GM21515 (cell line): ENCODE measurements around the gene CARM1.
"Not testable (repeated sequence)": the region's sequence is repeated elsewhere in the genome, so short reads cannot be mapped to it uniquely, and the experiment has no call there.

ENCODE experiments used
- ATAC-seq: cut with Tn5 transposase; IDR thresholded peaks from one replicate; pipeline ENCODE4 v1.9.1; 2021; ENCODE audit not compliant: unreplicated experiment

The CARM1 gene

GRCh38 chr19:10846500-10847202, 24.7 kb upstream of the CARM1 start:
- ATAC-seq = no peak

GRCh38 chr19:10848230-10848856, 23.0 kb upstream of the CARM1 start, which contains the start of gene C19orf38:
TSS of gene C19orf38 (plus strand) at chr19:10848415. CDS start at chr19:10848509, 94 bp downstream.
- ATAC-seq = no peak

- no peak for ATAC-seq
These were observed 20.7 kb upstream of the CARM1 start for GRCh38 chr19:10850631-10851030.

GRCh38 chr19:10852098-10852800, 19.1 kb upstream of the CARM1 start:
- ATAC-seq = no peak

- ATAC-seq = no peak
These were observed 18.4 kb upstream of the CARM1 start for GRCh38 chr19:10852941-10853340.

GRCh38 chr19:10854350-10855089, 16.8 kb upstream of the CARM1 start:
- ATAC-seq = no peak

- no peak for ATAC-seq
These were observed 15.4 kb upstream of the CARM1 start for GRCh38 chr19:10855879-10856522.

GRCh38 chr19:10856899-10857298, 14.5 kb upstream of the CARM1 start:
- not testable (repeated sequence) for ATAC-seq

GRCh38 chr19:10858204-10858828, 13.0 kb upstream of the CARM1 start:
- no peak for ATAC-seq

- no peak for ATAC-seq
These were observed 10.2 kb upstream of the CARM1 start for GRCh38 chr19:10861103-10861651.

GRCh38 chr19:10862561-10863106, 8.7 kb upstream of the CARM1 start:
- no peak for ATAC-seq

GRCh38 chr19:10863107-10863717, 8.1 kb upstream of the CARM1 start:
- ATAC-seq = no peak

- no peak for ATAC-seq
These were observed 6.8 kb upstream of the CARM1 start for GRCh38 chr19:10864538-10864899.

GRCh38 chr19:10866495-10866894, 4.9 kb upstream of the CARM1 start:
- no peak for ATAC-seq

- no peak for ATAC-seq
These were observed 2.3 kb upstream of the CARM1 start for GRCh38 chr19:10868872-10869547.

- ATAC-seq = not testable (repeated sequence)
These were observed 1.5 kb upstream of the CARM1 start for GRCh38 chr19:10869872-10870311.

- peak; percentile 1 for ATAC-seq
These were observed 825 bp upstream of the CARM1 start for GRCh38 chr19:10870501-10870954.

GRCh38 chr19:10871711-10872545, 575 bp downstream of the CARM1 start:
- peak; percentile 2 for ATAC-seq
